GM19043 (cell line): ENCODE data around the gene TRIM44.
A peak's percentile ranks its signal among the peaks of the same experiment; 100 is the strongest.

ENCODE experiments used
- ATAC-seq: cut with Tn5 transposase; IDR thresholded peaks from one replicate; pipeline ENCODE4 v1.9.1; 2021; ENCODE audit warnings: low read depth; ENCODE audit not compliant: unreplicated experiment

Gene TRIM44

GRCh38 chr11:35785287-35786167 is 123.0 kb downstream of the TRIM44 start:
- ATAC-seq: peak; percentile 57

- ATAC-seq: no peak
Observed at GRCh38 chr11:35786188-35786587, 123.6 kb downstream of the TRIM44 start.

GRCh38 chr11:35787013-35787504 is 124.5 kb downstream of the TRIM44 start:
- no peak for ATAC-seq

- no peak for ATAC-seq
Observed at GRCh38 chr11:35787626-35788025, 125.1 kb downstream of the TRIM44 start.

- no peak for ATAC-seq
Observed at GRCh38 chr11:35791088-35791958, 128.7 kb downstream of the TRIM44 start.

- no peak for ATAC-seq
Observed at GRCh38 chr11:35792148-35792845, 129.7 kb downstream of the TRIM44 start.

GRCh38 chr11:35792846-35793192 is 130.2 kb downstream of the TRIM44 start:
- peak; percentile 60 for ATAC-seq

GRCh38 chr11:35794333-35794732 is 131.8 kb downstream of the TRIM44 start:
- no peak for ATAC-seq

- no peak for ATAC-seq
Observed at GRCh38 chr11:35794850-35795249, 132.3 kb downstream of the TRIM44 start.

- no peak for ATAC-seq
Observed at GRCh38 chr11:35796562-35796961, 134.0 kb downstream of the TRIM44 start.

GRCh38 chr11:35798423-35798822 is 135.8 kb downstream of the TRIM44 start:
- no peak for ATAC-seq

GRCh38 chr11:35798983-35799382 is 136.4 kb downstream of the TRIM44 start:
- ATAC-seq: no peak

- ATAC-seq: no peak
Observed at GRCh38 chr11:35799655-35800054, 137.1 kb downstream of the TRIM44 start.

GRCh38 chr11:35800970-35801953 is 138.7 kb downstream of the TRIM44 start:
- peak; percentile 83 for ATAC-seq

GRCh38 chr11:35802221-35802620 is 139.6 kb downstream of the TRIM44 start:
- no peak for ATAC-seq

GRCh38 chr11:35802672-35803071 is 140.1 kb downstream of the TRIM44 start:
- no peak for ATAC-seq

- no peak for ATAC-seq
Observed at GRCh38 chr11:35803115-35803514, 140.5 kb downstream of the TRIM44 start.

GRCh38 chr11:35804451-35805040 is 142.0 kb downstream of the TRIM44 start:
- ATAC-seq: no peak

- no peak for ATAC-seq
Observed at GRCh38 chr11:35809561-35809960, 147.0 kb downstream of the TRIM44 start.
